Fibroblast of skin of right quadriceps (primary cell): ENCODE data around the gene EVC.
"Not testable (repeated sequence)": the region's sequence is repeated elsewhere in the genome, so short reads cannot be mapped to it uniquely, and the experiment has no call there.

Source experiments
- DNase-seq: peaks from one replicate; pipeline ENCODE4 v3.0.0-alpha.2; 2013

EVC gene

GRCh38 chr4:5821665-5822358, 110.8 kb downstream of the EVC start:
- DNase-seq, result no peak

GRCh38 chr4:5822619-5823018, 111.6 kb downstream of the EVC start:
- no peak for DNase-seq

DNA sequence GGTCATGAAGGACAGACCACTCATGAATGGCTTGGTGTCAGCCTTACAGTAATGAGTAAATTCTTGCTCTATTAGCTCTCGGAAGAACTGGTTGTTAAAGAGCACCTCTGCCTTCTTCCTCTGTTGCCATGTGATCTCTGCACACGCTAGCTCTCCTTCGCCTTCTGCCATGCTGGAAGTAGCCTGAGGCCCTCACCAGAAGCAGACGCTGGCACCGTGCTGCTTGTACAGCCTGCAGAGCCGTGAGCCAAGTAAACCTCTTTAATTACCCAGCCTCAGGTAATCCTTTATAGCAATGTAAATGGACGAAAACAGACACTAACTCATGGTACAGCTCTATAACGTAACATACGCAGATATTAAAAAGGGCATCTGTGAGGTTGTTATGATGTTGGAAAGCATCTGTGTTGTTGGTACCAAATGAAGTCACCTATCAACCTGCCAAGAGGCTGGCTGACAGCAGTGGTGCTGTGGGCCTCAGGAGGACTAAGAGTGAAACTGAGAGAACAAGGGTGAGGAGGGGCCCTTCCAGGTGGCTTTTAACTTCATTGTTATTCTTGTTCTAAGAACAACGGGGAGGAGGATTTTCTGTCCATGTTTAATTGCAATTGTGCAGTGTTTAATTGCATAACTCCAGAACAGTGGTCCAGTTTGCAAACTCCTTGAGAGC, 112.7 kb downstream of the EVC start:
- DNase-seq, result no peak

GRCh38 chr4:5824227-5824626, 113.2 kb downstream of the EVC start:
- DNase-seq, result no peak

- peak; percentile 32 for DNase-seq
These were observed 113.6 kb downstream of the EVC start for GRCh38 chr4:5824635-5825034.

DNA sequence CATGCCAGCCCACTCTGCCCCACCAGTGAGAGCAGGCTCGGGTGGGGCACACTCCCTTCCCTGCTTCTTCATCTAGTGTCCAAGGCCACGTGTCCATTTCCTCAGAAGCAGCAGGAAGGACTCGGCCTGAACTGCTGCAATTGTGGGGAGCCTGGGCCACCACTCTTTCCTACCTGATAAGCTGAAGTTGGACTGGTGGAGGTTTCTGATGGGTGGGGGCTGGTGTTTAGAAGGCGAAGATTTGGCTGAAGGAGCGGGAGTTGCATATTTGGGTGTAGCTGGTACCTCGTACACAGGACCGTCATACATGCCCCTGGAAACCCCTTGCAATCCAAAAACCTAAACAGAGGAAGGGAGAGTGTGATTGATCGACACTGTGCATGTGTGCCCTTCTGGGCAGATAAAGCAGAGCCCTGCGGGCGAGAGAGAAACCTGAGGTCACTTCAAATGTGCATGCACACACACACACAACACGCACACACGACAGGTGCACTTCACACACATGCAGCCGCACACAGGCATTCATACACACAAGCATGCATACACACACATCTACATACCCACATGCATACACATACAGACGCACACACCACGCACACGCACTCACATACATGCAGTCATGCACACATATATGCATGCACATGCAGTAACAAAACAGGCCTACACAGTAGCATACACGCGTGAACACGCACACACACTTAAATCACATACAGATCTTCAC, 114.5 kb downstream of the EVC start:
- DNase-seq, result no peak

DNA sequence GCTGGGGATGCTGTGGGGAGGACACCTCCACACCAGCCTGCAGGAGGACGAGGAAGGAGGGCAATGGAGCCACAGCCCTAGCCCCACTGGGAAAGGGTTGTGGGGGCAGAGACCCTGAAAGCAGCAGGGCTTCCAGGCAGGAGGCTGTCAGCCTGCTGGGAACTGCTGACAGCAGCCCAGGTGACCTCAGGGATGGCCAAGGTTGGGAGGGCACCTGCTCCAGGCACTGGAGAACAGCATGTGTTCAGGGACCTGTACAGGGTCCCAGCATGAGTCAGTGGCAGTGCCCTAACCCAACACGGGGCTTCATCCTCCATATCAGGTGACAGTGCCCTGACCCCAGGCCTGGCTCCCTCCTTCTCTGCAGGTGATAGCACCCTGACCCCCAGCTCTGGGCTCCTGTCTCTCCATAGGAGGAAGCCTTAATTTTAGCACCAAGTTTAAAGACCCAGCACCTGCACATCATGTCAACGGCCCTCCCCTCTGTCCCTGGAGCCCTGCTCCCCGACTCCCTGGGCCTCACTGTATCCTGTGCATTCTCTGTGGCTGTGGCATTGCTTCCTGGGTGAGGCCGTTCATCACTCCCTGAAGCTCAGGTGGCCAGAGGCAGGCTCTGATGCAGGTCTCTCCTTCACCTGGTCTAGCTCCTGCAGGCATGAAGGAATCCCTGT, 115.6 kb downstream of the EVC start:
- no peak for DNase-seq

DNA sequence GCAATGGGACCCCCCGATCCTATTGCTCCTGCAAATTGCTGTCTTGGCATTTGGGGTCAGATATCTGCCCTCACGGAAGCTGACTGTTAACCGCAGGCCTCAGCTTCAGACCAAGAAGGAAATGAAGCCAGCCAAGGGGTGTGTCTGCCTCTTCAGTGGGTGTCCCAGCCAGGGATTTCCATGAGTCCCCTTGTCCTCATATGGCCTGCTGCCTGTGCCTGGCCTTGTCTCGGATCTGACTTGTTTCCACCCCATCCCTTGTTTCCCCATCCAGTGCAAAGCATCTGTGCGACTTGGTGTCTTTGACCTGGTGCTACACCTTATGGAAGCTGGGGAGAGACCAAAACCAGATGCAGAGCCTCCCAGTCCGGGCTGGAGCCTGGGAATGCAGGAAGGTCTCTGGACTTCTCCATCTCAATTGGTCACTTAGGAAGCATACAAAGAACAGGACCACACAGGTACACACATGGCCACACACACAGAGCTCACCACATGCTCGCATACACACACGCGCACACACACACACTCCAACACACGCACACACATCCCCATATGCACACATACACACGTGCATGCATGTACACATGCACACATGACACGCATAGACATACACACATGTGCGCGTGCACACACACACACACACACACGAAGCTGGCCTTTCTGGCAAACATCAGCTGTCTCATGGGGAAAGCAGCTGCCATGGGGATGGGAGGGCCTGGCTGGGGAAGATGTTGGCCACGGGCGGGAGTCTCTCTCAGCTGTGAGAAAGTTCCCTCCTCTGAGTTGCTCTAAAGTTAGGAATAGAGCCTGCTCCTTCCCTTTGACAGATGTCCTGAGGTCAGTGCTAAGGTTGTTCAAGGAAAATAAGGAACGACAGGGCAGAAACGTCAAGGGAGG, 116.4 kb downstream of the EVC start:
- DNase-seq, result no peak

DNA sequence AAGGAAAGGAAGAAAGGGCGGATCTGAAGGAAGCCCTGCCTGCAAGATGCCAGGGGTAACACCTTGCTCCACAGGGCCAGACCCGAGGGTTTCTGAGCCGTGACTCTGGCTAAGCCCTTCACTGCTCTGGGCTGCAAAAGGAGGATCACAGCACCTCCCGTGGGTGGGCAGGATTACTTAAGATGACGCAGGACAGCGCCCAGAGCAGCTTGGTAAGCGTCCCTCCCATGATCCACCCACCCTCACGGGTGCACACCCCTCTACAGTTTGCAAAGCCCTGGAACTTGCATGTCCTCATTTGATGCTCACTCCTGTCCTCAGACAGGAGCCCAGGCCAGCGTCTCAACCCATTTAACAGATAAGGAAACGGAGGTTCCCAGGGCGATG, 117.0 kb downstream of the EVC start:
- DNase-seq, result no peak

DNA sequence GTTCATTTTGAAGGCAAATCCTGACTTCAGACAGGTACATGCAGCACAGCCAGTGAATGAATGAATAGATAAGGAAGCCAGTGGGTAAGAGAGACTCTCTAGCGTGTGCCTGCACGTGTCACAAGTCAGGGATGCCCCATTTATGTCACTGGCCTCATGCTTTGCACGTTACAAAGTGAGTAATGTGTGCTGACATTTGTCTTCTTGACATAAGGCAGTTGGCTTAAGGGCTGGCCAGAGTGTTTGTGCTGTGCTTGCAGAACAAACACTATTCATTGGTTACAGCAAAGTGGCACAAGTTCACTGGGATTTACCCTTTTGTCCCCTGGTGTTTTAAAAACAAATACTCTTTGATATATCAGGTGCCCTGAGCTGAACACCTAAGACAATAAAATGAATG, 125.9 kb downstream of the EVC start:
- no peak for DNase-seq

- DNase-seq, result not testable (repeated sequence)
These were observed 126.5 kb downstream of the EVC start for GRCh38 chr4:5837483-5837882.

DNA sequence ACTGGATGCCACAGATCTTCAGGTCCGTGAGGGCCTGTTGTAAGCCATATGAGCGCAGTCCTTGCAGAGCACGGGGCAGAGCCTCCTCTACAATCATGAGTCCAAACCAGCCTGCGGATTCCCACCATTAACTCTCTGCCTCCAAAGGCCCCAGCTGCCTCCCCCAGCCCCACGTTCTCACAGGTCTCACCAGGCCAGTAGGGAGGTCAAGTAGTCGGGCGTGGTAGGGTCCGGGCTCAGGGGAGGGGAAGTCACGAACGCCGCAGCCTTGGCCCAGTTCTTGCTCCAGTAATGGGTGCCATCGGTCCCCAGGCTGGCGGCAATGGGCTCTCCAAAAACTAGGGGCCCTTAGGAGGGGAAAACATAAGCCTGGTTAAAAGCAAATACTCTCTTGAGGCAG, 128.3 kb downstream of the EVC start:
- DNase-seq, result no peak

DNA sequence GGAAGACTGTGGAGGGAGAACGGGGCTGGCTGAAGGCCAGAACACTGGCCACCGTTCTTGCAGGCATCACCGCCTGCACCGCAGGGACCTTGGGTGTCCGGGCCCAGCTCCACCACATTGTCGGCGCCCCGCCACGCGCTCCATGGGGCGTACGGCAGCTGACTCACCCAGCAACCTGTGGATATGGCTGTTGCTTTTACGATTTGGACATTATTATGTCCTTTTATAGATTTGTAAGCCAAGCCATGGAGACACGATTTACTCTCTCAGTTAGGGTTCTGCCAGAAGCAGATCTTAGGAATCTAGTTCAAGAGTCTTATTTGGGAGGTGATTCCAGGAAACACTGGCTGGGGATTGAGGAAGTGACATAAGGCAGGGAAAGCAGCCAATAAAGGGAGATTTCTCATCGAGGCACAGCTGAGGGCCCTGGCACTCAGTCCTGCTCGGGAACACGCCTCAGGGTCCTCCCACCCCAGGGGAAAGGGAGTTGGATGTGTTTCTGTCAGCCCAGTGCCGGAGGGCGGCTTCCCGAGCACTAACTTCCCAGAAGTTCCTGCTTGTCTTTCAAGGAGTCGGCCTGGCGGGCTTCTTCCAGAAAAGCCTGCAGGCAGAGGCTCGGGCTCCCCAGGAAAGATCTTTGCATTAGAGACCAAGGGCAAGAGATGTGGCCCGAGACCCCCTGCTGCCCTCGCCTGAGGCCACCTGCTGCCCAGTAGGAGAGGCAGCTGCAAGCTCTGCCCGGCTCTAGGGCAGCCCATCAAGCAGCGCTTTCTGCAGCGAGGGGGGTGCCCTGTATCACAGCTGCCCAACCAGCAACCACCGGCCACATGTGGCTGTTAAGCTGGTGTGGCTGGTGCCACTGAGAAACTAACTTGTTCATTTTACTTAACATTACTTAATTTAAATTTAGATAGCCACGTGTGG, 129.0 kb downstream of the EVC start:
- DNase-seq, result peak; percentile 27

DNA sequence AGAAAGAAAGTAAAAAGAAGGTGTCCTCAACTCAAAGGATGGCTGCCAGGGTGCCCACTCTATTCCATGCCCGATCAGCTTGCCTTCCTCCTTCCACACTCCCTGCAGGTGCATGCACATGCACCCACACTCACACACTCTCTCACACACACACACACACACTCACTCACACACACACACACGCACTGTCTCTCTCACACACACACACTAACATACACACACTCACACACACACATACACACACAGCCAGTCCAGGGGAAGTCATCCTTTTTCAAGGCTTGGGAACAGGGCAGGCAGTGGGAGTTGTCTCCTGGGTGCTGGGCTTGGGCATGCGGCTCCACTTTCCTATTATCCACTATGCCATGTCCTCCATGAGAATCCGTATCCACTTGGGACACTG, 131.5 kb downstream of the EVC start:
- DNase-seq, result no peak

GRCh38 chr4:5843573-5844530, 132.9 kb downstream of the EVC start:
- DNase-seq, result no peak

DNA sequence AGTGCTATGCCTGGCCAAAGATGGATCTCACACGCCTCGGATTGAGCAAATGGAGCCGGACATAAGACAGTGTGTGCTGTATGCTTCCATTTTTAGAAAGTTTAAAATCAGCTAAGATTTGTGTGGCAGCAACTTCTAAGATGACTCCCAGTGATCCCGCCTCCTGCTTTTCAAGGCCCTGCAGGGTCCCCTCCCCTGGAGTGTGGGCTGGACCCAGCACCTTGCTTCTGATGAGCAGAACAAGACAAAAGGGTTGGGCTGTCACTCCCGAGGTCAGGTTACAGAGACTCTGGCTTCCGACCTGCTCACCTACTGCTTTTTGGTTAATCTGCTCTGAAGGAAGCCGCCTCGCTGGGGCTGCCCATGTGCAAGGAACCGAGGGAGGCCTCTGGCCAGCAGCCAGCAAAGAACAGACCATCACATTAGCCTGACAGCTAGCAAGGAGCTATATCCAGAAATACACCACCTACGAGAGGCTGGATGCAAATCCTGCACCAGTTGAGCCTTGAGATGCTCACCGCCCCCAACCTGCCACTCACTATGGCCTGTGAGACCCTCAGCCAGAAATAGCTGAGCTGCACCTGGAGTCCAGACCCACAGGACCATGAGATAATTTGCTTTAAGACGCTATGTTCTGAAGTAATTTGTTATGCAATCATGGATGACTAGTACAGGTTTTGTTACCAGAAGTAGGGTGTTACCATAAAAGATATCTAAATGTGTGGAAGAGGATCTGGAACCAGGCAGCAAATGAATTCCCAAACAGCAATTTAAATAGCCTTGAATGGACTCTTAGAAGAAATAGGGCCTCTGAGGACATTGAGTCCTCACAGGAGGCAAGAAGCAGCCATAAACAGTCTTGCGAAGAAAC, 134.3 kb downstream of the EVC start:
- no peak for DNase-seq

GRCh38 chr4:5851637-5852301, 140.8 kb downstream of the EVC start:
- no peak for DNase-seq

GRCh38 chr4:5852523-5853202, 141.7 kb downstream of the EVC start:
- DNase-seq, result no peak
